ENCODE data around the gene ZNF264.
A peak's percentile ranks its signal among the peaks of the same experiment; 100 is the strongest.
"Not testable (repeated sequence)": the region's sequence is repeated elsewhere in the genome, so short reads cannot be mapped to it uniquely, and the experiment has no call there.

The ZNF264 gene

GRCh38 chr19:57191141-57192076, at the start of gene ZNF264:
ZNF264 (plus strand) TSS chr19:57191500; CDS start chr19:57191914, 414 bp downstream.
- H3K9me3 ChIP-seq (ENCODE audit: control insufficient read depth, low read length), result no peaks in the 10 kb centered on the region
- H3K9ac ChIP-seq (ENCODE audit: low read length), result peak within 1 kb of the TSS; percentile 96
- peaks cover 14% of the 10 kb centered on the region for H3K4me1 ChIP-seq (ENCODE audit: control insufficient read depth, insufficient read depth, low read length)
- peaks cover 32% of the 10 kb centered on the region for H3K36me3 ChIP-seq (ENCODE audit: control insufficient read depth, insufficient read depth, low read length, severe bottlenecking)
- H3K4me3 ChIP-seq (ENCODE audit: low read length), result peak within 1 kb of the TSS; percentile 100
- DNase-seq (ENCODE audit: low read depth), result peak; percentile 96
- no peaks in the 10 kb centered on the region for H3K27me3 ChIP-seq (replicated peaks; ENCODE audit: control insufficient read depth, insufficient read depth, low read length)

GRCh38 chr19:57141699-57142098, 49.6 kb upstream of the ZNF264 start:
- Histone ChIP-seq H3K9me3 (ENCODE audit: control insufficient read depth, low read length) (no peaks in the 10 kb centered on the region), H3K9ac (ENCODE audit: low read length) (no peak overlapping the region), H3K4me3 (ENCODE audit: low read length) (no peak overlapping the region), H3K4me1 (ENCODE audit: control insufficient read depth, insufficient read depth, low read length) (no peaks in the 10 kb centered on the region), H3K36me3 (ENCODE audit: control insufficient read depth, insufficient read depth, low read length, severe bottlenecking) (no peaks in the 10 kb centered on the region), H3K27me3 (replicated peaks; ENCODE audit: control insufficient read depth, insufficient read depth, low read length) (no peaks in the 10 kb centered on the region)
- DNase-seq (ENCODE audit: low read depth), result no peak

DNA sequence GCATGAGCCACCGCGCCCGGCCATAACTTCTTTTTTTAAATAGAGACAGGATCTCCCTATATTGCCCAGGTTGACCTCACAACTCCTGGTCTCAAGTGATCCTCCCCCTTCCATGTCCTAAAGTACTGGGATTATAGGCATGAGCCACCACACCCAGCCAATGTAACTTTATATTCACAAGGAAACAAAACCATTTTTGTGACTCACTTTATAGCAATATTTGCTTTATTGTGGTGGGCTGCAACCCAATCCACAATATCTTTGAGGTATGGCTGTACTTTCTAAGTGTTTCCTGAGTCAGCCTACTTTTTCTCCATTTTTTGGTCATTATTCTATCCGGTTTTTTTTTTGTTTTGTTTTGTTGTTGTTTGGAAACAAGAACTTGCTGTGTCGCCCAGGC, 38.4 kb upstream of the ZNF264 start:
- no peak overlapping the region for H3K4me3 ChIP-seq (ENCODE audit: low read length)
- H3K4me1 ChIP-seq (ENCODE audit: control insufficient read depth, insufficient read depth, low read length), result no peaks in the 10 kb centered on the region
- H3K27me3 ChIP-seq (replicated peaks; ENCODE audit: control insufficient read depth, insufficient read depth, low read length), result no peaks in the 10 kb centered on the region
- DNase-seq (ENCODE audit: low read depth), result no peak
- H3K9me3 ChIP-seq (ENCODE audit: control insufficient read depth, low read length), result no peaks in the 10 kb centered on the region
- no peaks in the 10 kb centered on the region for H3K36me3 ChIP-seq (ENCODE audit: control insufficient read depth, insufficient read depth, low read length, severe bottlenecking)
- H3K9ac ChIP-seq (ENCODE audit: low read length), result no peak overlapping the region

- Histone ChIP-seq H3K9me3 (ENCODE audit: control insufficient read depth, low read length) (no peaks in the 10 kb centered on the region), H3K36me3 (ENCODE audit: control insufficient read depth, insufficient read depth, low read length, severe bottlenecking) (no peaks in the 10 kb centered on the region), H3K27me3 (replicated peaks; ENCODE audit: control insufficient read depth, insufficient read depth, low read length) (no peaks in the 10 kb centered on the region), H3K4me1 (ENCODE audit: control insufficient read depth, insufficient read depth, low read length) (no peaks in the 10 kb centered on the region), H3K4me3 (ENCODE audit: low read length) (no peak overlapping the region), H3K9ac (ENCODE audit: low read length) (no peak overlapping the region)
- DNase-seq (ENCODE audit: low read depth), result no peak
Observed at GRCh38 chr19:57161985-57162539, 29.2 kb upstream of the ZNF264 start.

GRCh38 chr19:57165846-57166245, 25.5 kb upstream of the ZNF264 start:
- no peak overlapping the region for H3K4me3 ChIP-seq (ENCODE audit: low read length)
- DNase-seq (ENCODE audit: low read depth), result no peak
- H3K9me3 ChIP-seq (ENCODE audit: control insufficient read depth, low read length), result no peaks in the 10 kb centered on the region
- no peaks in the 10 kb centered on the region for H3K27me3 ChIP-seq (replicated peaks; ENCODE audit: control insufficient read depth, insufficient read depth, low read length)
- no peaks in the 10 kb centered on the region for H3K4me1 ChIP-seq (ENCODE audit: control insufficient read depth, insufficient read depth, low read length)
- H3K9ac ChIP-seq (ENCODE audit: low read length), result no peak overlapping the region
- no peaks in the 10 kb centered on the region for H3K36me3 ChIP-seq (ENCODE audit: control insufficient read depth, insufficient read depth, low read length, severe bottlenecking)

DNA sequence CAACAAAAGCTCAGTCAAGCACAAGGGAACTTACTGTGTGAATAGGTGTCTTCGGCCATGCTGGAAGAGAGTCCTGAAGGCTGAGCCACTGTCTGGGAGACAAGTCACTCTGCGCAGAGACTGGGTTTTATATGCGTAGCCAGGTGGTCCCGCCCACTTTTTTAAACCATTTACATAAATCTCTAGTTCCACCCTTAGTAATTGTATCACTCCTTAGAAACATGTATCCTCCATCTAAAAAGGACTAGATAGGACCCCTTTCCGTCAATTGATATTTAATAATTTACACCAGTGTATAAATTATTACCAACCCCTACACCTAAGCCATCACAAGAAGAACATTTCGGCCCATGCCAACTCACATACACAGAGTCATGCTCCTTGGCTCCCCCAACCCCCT, 23.9 kb upstream of the ZNF264 start, which contains the start of gene DUXA:
Gene DUXA, minus strand, starts transcription at position 101 of the 400 bp plus-strand sequence. Its CDS starts 42 bp downstream, at position 59.
- no peak within 1 kb of the TSS for H3K4me3 ChIP-seq (ENCODE audit: low read length)
- H3K4me1 ChIP-seq (ENCODE audit: control insufficient read depth, insufficient read depth, low read length), result no peaks in the 10 kb centered on the region
- DNase-seq (ENCODE audit: low read depth), result no peak
- no peaks in the 10 kb centered on the region for H3K36me3 ChIP-seq (ENCODE audit: control insufficient read depth, insufficient read depth, low read length, severe bottlenecking)
- H3K27me3 ChIP-seq (replicated peaks; ENCODE audit: control insufficient read depth, insufficient read depth, low read length), result no peaks in the 10 kb centered on the region
- no peak within 1 kb of the TSS for H3K9ac ChIP-seq (ENCODE audit: low read length)
- H3K9me3 ChIP-seq (ENCODE audit: control insufficient read depth, low read length), result no peaks in the 10 kb centered on the region

DNA sequence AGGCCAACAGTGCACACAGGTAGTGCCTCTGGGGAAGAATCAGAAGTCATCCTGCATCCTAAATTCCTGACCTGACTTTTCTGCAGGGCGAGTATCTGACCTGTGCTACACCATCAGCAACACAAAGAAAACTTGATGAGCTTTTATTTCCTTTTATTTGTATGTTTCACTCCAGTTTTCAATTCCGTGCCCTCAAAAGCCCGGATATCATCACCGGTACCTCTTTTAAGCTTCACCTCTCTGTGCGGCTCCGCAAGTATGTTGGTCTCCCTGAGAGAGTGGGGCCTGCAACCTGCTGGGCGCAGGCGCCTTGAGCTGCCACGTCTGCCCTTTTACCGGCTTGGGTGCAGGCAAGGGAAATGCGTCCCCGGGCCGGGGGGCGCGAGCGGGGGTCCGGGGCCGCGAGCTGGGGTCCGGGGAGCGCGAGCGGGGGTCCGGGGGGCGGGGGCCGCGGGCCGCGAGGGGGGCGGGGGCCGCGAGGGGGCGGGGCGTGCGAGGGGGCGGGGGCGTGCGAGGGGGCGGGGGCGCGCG, 19.7 kb upstream of the ZNF264 start:
- Histone ChIP-seq H3K9ac (ENCODE audit: low read length) (peak overlapping the region; percentile 34), H3K4me3 (ENCODE audit: low read length) (peak overlapping the region; percentile 58), H3K36me3 (ENCODE audit: control insufficient read depth, insufficient read depth, low read length, severe bottlenecking) (no peaks in the 10 kb centered on the region), H3K9me3 (ENCODE audit: control insufficient read depth, low read length) (no peaks in the 10 kb centered on the region), H3K27me3 (replicated peaks; ENCODE audit: control insufficient read depth, insufficient read depth, low read length) (no peaks in the 10 kb centered on the region), H3K4me1 (ENCODE audit: control insufficient read depth, insufficient read depth, low read length) (peaks cover 2% of the 10 kb centered on the region)
- peak; percentile 57 for DNase-seq (ENCODE audit: low read depth)

GRCh38 chr19:57190301-57190700, 999 bp upstream of the ZNF264 start:
- Histone ChIP-seq H3K4me3 (ENCODE audit: low read length) (peak overlapping the region; percentile 100), H3K9me3 (ENCODE audit: control insufficient read depth, low read length) (no peaks in the 10 kb centered on the region), H3K4me1 (ENCODE audit: control insufficient read depth, insufficient read depth, low read length) (peaks cover 14% of the 10 kb centered on the region), H3K9ac (ENCODE audit: low read length) (no peak overlapping the region), H3K27me3 (replicated peaks; ENCODE audit: control insufficient read depth, insufficient read depth, low read length) (no peaks in the 10 kb centered on the region), H3K36me3 (ENCODE audit: control insufficient read depth, insufficient read depth, low read length, severe bottlenecking) (peaks cover 21% of the 10 kb centered on the region)
- DNase-seq (ENCODE audit: low read depth), result no peak

DNA sequence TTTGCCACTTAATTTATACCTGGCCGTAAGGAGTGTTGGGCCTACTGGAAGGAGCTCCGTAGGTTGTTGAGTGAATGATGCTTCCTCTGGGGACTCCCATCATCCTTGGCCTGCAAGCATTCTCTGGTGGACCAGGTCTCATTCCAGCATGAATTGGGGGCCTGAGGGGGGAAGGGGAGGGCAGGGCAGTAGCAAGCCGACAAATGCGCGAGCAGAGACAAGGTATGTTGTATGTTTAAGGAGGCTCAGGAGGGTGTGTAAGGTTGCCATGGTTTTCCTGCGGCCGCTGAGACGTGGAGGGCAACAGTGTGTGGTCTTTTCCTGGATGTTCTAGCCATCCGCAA, 749 bp downstream of the ZNF264 start:
- peak overlapping the region; percentile 100 for H3K4me3 ChIP-seq (ENCODE audit: low read length)
- H3K4me1 ChIP-seq (ENCODE audit: control insufficient read depth, insufficient read depth, low read length), result peaks cover 14% of the 10 kb centered on the region
- DNase-seq (ENCODE audit: low read depth), result no peak
- H3K36me3 ChIP-seq (ENCODE audit: control insufficient read depth, insufficient read depth, low read length, severe bottlenecking), result peaks cover 38% of the 10 kb centered on the region
- no peaks in the 10 kb centered on the region for H3K27me3 ChIP-seq (replicated peaks; ENCODE audit: control insufficient read depth, insufficient read depth, low read length)
- no peaks in the 10 kb centered on the region for H3K9me3 ChIP-seq (ENCODE audit: control insufficient read depth, low read length)
- H3K9ac ChIP-seq (ENCODE audit: low read length), result peak overlapping the region; percentile 96

DNA sequence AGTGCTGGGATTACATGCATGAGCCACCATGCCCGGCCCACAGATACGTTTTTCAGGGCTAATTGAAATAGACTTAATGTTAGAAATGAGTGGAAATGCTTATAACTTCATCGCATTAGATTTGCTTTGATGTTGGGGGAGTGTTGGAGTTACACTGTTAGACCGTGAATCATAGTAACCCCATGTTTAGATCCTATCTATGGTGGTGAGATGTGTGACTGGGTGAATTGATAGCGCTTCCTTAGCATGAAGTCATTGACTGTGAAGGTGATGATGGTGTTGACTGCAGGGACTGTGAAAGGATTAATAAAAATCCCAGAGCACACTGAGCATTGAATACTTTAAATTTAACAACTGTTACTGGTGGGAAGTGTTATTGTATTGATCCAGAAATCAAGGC, 1.7 kb downstream of the ZNF264 start:
- H3K36me3 ChIP-seq (ENCODE audit: control insufficient read depth, insufficient read depth, low read length, severe bottlenecking), result peaks cover 45% of the 10 kb centered on the region
- no peak for DNase-seq (ENCODE audit: low read depth)
- H3K9me3 ChIP-seq (ENCODE audit: control insufficient read depth, low read length), result no peaks in the 10 kb centered on the region
- no peak overlapping the region for H3K9ac ChIP-seq (ENCODE audit: low read length)
- peak overlapping the region; percentile 100 for H3K4me3 ChIP-seq (ENCODE audit: low read length)
- H3K4me1 ChIP-seq (ENCODE audit: control insufficient read depth, insufficient read depth, low read length), result peaks cover 14% of the 10 kb centered on the region
- no peaks in the 10 kb centered on the region for H3K27me3 ChIP-seq (replicated peaks; ENCODE audit: control insufficient read depth, insufficient read depth, low read length)

- H3K9ac ChIP-seq (ENCODE audit: low read length); H3K4me1 ChIP-seq (ENCODE audit: control insufficient read depth, insufficient read depth, low read length); H3K27me3 ChIP-seq (replicated peaks; ENCODE audit: control insufficient read depth, insufficient read depth, low read length); H3K9me3 ChIP-seq (ENCODE audit: control insufficient read depth, low read length); H3K4me3 ChIP-seq (ENCODE audit: low read length); DNase-seq (ENCODE audit: low read depth): not testable (repeated sequence)
- H3K36me3 ChIP-seq (ENCODE audit: control insufficient read depth, insufficient read depth, low read length, severe bottlenecking), result peaks cover 68% of the 10 kb centered on the region
Observed at GRCh38 chr19:57197874-57198273, 6.6 kb downstream of the ZNF264 start.
